Mesenteric fat pad (tissue), 1 donor: ENCODE measurements around the gene PFDN1. TPM values are rescaled to one million over a fixed set of nuclear protein-coding genes. Genes with fewer than 3 reads are reported as not detected.
"Not testable (repeated sequence)": the region's sequence is repeated elsewhere in the genome, so short reads cannot be mapped to it uniquely, and the experiment has no call there.

Experiments used
- DNase-seq: peaks from one replicate; pipeline ENCODE4 v3.0.0-alpha.2; 2020; ENCODE audit warnings: low spot score
- total RNA-seq: library from RNA; stranded (reverse); fragmentation: NEBNext Ultra II Directional; extraction: Animal tissue kit (Norgen Biotek cat#: 25700); gene quantifications from one replicate; pipeline ENCODE4 v1.2.1, GENCODE V29; 2021
- donor health status: DM: yes; HTN: yes; CAD: no.

PFDN1 gene
- total RNA-seq, 1 donor from 2014 or later, result 49.8 TPM

DNA sequence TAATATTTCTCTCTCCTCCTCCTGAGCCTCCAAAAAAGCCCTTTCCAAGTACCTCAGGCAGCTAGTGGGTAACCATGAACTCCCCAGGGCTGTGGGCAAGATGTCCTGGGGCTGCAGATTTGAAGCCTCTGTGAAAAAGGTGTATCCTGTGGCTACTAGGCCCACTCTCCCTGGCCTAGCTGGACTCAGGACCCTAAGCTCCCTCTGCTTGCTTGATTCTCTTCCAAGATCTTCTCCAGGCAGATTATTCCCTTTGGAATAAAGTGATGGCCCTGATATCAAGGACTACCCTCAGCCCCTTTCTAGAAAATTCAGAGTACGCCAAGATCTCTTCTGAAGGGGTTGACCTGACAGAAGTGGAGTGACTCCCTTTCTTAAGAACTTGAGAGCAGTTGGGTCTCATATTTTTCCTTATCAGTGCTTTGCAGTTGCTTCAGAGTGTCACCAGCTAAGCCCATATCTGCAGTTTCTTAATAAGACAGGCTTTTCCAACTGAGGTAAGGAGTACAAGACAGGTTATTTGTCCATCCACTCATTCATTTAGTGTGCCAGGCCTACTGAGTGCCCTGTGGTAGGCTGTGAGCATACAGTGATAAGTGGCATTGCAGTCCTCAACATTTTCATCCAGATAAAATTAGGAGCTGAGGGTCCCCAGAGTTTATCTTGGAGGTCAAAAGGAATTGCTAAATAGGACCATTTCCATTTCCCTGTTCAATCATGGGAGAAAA, 85.4 kb downstream of the PFDN1 start:
- DNase-seq, result no peak

DNA sequence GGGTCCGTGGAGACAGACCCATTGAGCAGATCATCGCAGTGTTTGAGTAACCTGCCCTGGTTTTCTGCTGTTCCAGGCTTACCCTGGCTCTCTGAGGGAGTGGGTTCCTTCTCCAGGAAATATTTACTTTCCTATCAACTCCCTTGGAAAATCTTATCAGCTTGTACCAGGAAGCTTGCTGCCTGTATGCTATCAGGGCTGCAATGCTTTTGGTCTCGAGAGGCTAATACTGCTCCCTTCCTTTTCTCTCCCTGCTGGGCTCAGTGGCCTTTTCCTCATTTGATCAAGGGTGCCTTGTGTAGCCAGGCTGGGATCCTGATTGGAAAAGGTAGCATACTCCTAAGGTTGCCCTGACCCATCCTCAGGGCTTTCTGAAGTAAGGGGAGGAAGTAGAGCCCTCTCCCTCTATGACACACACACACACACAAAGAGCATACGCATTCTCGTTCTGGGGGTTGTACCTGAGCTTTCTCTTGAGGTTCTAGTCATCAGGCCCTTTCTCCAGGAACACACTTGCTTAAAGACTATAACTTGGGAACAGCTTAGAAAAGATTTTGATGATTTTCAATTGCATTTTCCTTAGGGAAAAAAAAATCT, 86.3 kb downstream of the PFDN1 start:
- no peak for DNase-seq

DNA sequence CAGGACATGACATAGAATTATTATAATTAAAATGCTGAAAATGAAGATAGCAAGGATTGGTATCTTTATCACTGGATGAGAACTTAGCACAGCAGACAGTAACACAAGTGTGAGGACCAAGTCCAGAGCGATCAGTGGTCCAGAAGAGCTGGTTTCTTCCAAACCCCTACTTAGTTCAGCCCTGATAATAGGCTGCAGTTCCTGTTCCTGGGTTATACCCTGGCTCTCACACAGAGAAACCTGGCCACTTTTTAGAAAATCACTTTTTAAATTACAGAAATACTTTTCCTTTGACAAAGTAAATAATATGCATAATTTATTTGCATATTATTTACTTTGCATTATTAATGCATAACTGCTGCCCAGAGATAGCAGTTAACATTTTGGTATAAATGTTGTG, 87.6 kb downstream of the PFDN1 start:
- no peak for DNase-seq

DNA sequence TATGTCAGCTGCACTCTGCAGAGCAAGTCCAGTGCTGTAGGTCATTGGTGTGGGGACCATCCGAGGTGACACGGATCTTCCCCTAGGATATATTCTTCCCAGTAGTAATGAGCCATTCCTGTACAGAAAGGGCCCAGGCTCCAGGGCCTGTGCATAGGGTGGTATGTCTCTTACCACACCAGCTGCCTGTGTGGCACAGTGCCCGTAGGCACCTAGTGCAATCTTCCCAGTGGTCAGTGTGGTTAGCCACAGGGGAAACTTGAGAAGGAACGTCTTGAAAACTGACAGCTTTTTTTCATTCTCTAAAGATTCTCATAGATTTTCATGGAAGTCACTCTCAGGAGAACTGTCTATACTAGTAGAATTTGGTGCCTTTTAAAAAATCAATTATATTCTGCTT, 88.1 kb downstream of the PFDN1 start:
- DNase-seq, result no peak

DNA sequence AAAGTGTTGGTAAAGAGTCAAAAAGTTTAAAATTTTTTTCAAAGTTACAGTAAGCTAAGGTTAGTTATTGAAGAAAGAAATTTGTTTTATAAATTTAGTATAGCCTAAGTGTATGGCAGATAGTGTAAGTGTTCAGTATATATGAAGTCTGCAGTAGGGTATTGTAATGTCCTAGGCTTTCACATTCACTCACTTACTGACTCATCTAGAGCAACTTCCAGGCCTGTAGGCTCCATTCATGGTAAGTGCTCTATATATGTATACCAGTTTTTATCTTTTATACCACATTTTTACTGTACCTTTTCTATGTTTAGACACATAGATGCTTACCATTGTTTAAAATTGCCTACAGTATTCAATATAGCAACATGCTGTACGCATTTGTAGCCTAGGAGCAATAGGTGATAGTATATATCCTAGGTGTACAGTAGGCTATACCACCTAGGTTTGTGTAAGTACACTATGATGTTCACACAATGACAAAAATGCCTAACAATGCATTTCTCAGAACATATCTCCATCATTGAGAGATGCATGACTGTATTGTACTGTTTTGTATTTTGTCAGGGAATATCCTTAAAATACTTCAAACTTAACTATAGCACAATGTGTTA, 89.4 kb downstream of the PFDN1 start:
- no peak for DNase-seq

DNA sequence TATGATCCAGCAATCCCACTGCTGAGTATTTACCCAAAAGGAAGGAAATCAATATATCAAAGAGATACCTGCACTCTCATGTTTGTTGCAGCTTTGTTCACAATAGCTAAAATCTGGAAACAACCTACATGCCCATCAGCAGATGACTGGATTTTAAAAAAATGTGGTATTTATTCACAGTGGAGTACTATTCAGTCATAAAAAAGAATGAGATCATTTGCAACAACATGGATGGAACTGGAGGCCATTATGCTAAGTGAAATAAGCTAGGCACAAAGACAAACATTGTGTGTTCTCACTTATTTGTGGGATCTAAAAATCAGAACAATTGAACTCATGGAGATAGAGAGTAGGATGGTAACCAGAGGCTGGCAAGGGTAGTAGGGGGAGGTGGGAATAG, 94.8 kb downstream of the PFDN1 start:
- no peak for DNase-seq

DNA sequence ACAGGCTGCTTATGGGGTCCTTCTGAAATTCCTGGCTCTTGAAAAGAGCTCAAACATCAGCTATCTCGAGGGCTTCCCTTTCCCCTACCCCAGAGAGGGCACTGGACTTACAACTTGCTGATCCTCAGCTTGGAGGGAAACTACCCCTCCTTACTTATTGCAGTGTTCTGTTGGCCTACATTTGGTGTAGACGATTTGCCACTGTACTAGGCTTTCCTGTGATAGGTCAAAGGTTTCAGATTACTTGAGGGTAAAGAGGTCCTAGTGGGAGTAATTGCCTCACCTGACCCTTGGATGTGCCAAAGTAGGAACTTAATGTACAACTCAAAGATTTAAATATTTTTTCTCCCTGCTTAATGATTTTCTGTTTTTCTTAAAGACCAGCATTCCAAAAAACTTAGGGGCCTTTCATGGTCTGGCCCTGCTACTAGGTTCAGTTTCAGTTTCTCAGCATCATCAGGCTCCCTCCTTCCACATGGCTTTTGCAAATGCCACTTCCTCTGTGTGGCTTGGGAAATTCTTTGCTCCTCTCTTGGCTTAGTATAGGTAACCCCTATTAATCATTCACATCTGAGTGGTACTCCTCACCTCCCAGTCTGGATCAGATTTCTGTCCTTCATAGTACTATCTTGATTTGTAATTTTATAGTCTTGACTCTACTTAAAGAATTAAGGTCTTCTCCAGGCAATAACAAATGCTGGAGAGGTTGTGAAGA, 95.5 kb downstream of the PFDN1 start:
- DNase-seq, result no peak

DNA sequence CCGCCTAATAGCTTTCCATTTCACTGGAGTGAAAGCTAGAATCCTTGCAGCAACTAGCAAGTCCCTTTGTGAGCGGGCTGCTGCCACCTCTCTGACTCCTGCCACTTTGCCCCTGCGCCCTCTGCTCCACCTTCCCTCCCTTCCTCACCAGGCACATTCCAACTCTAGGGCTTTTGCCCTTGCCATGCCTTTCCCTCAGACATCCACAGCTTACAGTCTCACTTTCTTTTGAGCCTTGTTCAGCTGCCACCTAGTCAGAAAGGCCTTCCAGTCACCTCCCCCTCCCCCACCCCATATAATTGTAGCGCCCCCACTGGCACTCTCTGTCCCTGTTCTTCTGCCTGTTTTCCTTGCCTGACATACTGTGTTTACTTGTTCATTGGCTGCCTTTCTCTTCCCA, 96.9 kb downstream of the PFDN1 start:
- DNase-seq, result no peak

DNA sequence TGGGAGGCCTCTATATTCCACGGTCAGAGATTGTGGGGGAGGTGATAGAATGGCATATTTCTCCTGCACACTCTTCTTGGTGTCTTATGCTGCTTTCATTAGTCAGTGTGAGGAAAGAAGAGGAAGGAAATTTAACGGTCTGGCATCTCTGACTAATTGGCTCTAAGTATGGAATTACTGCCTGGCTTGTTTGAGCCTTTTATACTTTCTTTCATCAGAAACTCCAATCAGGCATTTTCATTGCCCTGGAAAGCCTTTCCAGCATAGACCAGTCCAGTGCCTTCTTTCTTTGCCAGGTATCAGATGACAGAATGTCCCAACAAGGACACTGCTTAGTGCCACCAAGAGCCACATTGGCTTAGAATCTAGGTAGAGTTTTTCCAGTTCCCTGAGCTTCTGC, 97.7 kb downstream of the PFDN1 start:
- DNase-seq, result no peak

DNA sequence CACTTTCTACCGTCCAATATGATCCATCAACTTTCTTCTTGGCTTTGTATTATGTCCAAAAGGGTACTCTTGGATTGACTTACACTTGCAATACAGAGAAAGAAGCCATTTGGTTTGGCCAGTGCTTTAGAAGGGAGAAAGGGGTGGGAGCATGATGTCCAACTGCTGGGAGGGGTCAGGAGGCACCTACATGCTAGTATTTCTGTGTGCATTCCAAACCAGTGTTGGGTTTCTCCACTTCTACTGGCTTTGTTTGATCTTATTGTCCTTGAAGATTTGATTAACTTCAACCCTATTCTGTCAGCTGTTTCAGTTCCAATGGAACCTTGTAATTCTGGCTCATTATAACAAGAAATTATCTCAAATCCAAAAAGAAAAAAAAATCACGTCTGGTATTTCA, 100.3 kb downstream of the PFDN1 start:
- no peak for DNase-seq

DNA sequence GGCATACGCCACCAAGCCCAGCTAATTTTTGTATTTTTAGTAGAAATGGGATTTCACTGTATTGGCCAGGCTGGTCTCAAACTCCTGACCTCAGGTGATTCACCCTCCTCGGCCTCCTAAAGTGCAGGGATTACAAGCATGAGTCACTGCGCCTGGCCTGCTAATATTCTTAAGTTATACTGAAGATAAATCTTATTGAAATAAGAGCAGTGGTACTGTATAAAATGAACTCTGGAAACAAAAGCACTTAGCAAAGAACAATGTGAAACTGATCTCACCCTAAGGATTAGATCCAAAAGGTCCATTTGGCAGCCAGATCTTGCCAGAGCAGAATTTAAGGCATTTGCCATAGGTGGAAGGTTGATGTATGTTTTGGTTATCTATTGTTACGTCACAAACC, 100.8 kb downstream of the PFDN1 start:
- DNase-seq, result no peak

DNA sequence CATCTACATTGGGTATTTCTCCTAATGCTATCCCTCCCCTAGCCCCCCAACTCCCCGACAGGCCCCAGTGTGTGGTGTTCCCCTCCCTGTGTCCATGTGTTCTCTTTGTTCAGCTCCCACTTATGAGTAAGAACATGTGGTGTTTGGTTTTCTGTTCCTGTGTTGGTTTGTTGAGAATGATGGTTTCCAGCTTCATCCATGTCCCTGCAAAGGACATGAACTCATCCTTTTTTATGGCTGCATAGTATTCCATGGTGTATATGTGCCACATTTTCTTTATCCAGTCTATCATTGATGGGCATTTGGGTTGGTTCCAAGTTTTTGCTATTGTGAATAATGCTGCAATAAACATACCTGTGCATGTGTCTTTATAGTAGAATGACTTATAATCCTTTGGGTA, 104.0 kb downstream of the PFDN1 start:
- not testable (repeated sequence) for DNase-seq

DNA sequence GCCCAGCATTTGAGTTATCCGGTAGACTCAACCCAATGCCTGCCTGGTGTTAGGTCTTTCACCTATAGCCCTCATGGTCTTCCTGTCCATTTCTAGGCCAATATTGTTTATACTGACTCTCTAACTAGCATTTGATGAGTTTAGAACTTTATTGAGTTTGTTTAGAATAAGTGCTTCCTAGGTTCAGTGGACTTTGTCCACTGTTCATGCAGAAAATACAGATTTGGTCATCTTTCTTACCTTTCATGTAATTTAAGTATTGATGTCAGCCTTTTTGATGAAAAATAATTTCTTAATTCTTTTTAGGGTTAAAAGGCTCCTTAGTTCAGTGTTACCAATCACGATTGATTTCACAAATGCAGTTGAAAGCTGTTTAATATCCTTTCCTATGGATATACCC, 105.9 kb downstream of the PFDN1 start:
- no peak for DNase-seq

DNA sequence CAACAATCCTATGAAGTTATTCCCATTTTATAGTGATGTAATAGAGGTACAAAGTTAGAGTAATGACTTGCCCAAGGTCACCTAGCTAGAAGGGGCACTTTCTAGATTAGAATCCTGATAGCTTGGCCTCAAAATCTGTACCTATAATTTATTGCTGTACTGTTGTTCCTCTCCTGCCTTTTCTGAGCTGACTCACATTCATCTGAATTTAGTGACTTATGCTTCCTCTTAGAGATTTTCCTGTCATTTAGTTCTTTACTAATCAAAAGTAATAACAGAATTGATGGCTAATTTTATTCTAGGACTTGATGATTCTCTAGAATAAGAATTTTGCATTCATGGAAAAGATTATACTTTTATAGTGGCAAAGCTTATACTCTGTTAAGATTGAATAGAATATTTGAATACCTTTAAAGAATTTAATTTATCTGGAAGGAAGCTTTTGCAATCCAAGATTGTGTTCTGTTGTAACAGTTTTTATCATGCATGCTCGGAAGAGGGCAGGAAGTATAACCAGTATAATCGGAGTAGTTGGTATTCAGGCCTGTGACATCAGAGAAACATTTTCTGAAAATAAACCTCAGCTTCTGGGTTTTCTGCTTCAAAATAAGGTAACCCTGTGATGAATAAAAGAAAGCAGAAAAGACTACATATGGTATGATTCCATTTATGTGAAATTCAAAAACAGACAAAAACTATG, 106.6 kb downstream of the PFDN1 start:
- no peak for DNase-seq

Other genes with a start within 250 kb of the PFDN1 start
- 23.5 TPM for gene PURA, start 189.0 kb downstream of the PFDN1 start, total RNA-seq
- 13.3 TPM for gene IGIP, start 177.2 kb downstream of the PFDN1 start, total RNA-seq
- 104 TPM for gene CYSTM1, start 127.9 kb downstream of the PFDN1 start, total RNA-seq
- 48.5 TPM for gene HBEGF, start 43.5 kb upstream of the PFDN1 start, total RNA-seq
- 0.22 TPM for gene SLC4A9, start 57.1 kb upstream of the PFDN1 start, total RNA-seq
- 90.5 TPM for gene ANKHD1, start 98.7 kb upstream of the PFDN1 start, total RNA-seq
- 22.5 TPM for gene EIF4EBP3, start 244.6 kb upstream of the PFDN1 start, total RNA-seq